Activated CD4-positive, alpha-beta T cell treated with anti-CD3 and anti-CD28 coated beads, Interleukin-2, amount 50 U/mL, for 1 hour (primary cell): Measurements from ENCODE around the gene RANGAP1.
A peak's percentile ranks its signal among the peaks of the same experiment; 100 is the strongest.
"Not testable (repeated sequence)": the region's sequence is repeated elsewhere in the genome, so short reads cannot be mapped to it uniquely, and the experiment has no call there.

Experiments used
- DNase-seq: peaks from one replicate; pipeline ENCODE4 v3.0.0-alpha.2; 2020

RANGAP1 gene

DNA sequence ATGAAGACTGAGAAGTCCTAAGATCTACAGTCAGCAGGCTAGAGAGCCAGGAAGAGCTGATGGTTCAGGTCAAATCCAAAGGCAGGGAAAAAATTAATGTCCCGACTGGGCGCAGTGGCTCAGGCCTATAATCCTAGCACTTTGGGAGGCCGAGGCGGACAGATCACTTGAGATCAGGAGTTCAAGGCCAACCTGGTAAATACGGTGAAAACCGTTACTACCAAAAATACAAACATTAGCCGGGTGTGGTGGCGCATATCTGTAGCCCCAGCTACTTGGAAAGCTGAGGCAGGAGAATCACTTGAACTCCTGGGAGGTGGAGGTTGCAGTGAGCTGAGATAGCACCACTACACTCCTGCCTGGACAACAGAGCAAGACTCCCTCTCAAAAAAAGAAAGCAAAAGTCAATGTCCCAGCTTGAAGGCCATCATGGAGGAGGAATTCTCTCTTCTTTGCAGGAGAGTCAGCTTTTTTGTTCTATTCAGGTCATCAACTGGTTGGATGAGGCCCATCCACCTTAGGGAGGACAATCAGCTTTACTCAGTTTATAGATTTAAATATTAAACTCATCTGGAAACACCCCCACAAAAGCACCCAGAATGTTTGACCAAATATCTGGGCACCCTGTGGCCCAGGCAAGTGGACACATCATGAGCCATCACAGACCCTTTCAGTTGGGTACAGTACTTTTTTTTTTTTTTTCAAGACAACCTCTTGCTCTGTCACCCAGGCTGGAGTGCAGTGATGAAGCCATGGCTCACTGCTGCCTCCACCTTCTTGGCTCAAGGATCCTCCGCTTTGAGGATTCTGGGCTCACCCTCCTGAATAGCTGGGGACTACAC, 11.1 kb upstream of the RANGAP1 start:
- no peak for DNase-seq

DNA sequence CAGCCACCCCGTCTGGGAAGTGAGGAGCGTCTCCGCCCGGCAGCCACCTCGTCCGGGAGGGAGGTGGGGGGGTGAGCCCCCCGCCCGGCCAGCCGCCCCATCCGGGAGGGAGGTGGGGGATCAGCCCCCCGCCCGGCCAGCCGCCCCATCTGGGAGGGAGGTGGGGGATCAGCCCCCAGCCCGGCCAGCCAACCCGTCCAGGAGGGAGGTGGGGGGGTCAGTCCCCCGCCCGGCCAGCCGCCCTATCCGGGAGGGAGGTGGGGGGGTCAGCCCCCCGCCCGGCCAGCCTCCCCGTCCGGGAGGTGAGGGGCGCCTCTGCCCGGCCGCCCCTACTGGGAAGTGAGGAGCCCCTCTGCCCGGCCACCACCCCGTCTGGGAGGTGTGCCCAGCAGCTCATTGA, 8.8 kb upstream of the RANGAP1 start:
- not testable (repeated sequence) for DNase-seq

DNA sequence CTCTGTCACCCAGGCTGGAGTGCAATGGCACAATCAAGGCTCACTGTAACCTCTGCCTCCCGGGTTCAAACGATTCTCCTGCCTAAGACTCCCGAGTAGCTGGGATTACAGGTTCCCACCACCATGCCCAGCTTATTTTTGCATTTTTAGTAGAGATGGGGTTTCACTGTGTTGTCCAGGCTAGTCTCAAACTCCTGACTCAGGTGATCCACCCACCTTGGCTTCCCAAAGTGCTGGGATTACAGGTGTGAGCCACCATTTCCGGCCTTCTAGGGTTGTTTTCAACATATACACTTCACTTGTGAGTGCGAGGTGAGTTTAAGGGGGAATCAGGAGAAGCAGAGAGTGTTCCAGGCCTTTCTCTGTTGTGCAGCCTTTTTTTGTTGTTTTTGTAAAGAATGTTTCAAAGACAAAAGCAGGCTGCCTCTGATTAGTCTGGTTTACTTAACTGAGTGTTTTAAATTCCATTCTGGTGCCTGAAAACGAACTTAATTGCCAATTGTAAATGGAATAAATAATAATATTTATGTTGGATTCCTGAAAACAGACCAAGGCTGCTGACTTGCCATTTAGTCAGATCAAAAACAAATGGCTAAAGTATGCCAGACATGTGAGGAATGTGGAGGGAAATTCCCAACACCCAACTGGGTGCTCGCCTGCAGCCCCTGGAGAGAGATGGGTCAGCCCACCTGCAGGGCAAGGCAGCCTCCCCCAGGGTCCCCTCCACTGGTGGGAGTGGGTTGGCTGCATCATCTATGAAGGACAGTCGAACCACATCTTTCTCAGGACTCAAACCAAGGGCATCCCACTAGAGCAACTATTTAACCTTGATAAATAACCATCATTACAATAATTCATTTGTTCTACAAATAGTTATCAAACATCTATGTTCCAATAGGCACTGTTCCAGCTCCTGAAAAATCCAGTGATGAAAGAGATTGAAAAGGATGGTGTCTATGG, 4.6 kb upstream of the RANGAP1 start:
- DNase-seq, result no peak

DNA sequence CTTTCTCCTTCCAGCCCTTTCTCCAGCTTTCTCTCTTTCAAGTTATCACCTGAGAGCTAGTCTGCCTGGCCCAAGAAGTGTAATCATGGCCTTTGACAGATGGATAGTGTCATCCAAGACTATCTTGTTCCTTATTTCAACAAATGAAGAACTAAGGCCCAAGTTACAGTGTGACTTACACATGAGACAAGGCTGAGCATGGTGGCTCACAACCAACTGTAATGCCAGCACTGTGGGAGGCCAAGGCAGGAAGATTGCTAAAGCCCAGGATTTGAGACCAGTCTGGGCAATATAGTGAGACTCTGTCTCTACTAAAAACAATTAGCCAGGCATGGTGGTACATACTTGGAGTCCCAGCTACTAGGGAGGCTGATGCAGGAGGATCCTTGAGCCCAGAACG, 3.7 kb upstream of the RANGAP1 start:
- DNase-seq, result no peak

DNA sequence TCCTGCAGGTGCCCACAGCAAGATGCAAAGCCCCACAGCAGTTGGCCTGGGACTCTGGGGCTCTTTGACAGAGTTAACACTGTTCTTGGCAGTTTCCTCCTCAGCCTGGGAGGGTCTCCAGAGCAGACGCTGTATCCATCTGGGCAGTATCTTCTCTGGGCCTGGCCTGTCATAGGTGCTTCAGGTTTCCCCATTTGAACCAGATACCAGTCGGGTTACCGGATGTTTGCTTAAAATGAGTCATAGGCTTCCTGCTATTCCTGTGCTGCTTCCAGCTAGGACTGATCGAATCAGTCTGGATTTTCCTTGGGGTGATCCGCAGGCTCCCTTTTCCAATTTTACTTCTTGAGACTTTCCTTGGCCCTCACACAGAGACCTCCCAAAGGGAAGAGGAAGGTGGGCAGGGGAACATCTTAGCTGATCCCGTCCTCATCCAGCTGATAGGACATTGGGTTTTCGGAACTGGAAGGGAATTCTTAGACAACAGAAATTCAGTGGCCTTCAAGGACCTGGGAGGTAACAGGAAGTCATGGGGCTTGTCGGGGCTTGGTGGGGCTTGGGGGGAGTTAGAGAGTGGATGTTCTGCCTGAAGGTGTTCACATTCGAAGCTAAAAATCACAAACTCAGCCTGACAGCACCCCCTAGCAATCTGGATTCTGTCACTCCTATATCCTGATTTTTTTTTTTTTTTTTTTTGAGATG, 2.4 kb upstream of the RANGAP1 start:
- no peak for DNase-seq

DNA sequence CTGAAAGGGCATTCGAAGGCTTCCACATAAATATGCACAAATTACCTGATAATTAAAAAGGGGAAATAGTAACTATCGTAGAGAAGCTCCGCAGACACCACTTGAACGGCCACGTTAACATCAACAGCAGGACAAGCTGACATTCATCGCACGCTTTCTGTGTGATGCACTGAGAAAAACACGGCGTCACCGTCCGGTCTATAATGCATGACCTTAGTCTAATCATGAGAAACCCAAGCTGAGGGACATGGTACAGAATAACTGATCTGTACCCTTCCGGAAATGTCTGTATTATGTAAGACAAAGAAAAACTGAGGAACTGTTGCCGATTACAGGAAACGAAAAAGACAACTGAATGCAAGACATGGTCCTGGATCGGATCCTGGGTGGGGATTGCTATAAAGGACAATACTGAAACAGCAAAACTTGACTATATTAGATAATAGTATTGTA, 678 bp upstream of the RANGAP1 start:
- DNase-seq, result peak; percentile 43

DNA sequence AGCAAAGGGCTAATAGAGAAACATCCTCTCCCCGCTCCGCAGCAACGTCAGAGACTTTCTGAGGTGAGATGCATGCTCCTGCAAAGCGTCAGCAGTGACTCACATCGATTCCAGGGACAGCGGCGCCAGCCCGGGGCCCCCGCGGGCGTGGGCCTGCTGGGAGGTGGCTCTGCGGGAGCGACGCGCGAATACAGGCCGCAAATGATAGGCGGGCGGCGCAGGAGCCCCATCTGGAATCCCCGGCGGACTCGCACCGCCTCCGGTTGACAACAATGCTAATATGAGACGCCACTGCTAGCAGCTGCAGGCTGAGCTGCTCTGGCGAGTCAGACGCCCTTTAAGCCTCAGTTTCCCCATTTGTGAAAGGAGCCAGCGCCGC, 557 bp downstream of the RANGAP1 start:
- DNase-seq, result peak; percentile 82

DNA sequence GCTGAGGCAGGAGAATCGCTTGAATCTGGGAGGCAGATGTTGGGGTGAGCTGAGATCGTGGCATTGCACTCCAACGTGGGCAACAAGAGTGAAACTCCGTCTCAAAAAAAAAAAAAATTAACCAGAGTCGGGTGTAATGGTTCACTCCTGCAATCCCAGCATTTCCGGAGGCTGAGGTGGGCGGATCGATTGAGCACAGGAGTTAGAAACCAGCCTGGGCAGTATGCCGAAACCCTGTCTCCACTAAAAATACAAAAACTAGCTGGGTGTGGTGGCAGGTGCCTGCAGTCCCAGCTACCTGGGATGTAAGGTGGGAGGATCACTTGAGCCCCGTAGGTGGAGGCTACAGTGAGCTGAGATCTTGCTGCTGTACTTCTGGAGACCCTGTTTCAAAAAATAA, 1.5 kb downstream of the RANGAP1 start:
- no peak for DNase-seq

DNA sequence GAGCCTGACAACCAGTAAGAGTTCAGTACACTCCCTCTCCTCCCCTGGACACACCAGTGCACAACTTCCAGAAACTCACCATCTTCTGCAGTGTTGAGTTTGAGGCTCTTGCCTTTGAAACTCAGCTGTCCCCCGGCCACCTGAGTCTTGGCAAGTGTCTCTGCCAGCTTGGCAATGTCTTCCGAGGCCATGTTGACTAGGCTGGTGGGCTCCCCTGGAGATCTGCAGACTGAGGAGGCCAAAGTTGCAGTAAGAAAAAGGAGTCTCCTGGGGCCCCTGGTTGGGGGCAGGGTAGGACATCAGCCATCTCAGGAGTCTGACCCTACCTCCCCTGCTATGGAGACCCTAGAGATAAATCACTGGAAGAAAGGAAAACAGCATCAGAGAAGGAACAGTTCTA, 5.1 kb downstream of the RANGAP1 start:
- DNase-seq, result no peak

DNA sequence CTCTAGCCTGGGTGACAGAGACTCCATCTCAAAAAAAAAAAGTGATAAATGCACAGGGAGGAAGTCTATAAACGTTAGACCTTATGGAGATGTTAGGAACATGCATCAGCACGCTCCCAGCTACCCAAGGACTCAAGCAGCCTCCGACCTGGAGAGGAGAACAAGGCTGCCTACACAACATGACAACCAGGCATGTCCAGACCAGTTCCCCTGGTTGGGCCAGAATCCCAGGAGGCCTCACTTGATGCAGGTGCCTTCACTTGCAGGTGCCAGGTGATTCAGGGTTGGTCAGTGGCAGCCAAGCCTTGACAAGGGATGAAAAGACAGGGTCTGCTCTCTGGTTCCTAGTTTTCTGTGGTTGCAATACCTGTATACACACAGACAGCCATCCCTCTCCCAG, 5.9 kb downstream of the RANGAP1 start:
- DNase-seq, result no peak

DNA sequence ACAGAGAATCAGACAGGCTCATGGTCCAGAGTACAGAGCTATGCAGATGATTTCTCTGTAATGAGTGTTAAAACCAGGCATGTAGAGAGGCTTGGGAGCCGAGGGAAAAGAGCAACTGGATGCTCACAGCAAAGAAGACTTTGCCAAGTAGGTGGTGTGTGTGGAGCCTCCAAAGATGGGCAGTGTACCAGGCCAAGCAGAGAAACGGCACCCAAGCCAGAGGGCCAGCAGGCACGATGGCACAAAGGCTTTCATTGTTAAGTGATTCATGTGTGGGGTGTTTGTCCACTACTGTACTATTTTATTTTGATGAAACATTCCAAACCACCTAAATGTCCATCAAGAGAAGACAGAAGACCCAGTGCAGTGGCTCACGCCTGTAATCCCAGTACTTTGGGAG, 11.1 kb downstream of the RANGAP1 start:
- DNase-seq, result no peak

DNA sequence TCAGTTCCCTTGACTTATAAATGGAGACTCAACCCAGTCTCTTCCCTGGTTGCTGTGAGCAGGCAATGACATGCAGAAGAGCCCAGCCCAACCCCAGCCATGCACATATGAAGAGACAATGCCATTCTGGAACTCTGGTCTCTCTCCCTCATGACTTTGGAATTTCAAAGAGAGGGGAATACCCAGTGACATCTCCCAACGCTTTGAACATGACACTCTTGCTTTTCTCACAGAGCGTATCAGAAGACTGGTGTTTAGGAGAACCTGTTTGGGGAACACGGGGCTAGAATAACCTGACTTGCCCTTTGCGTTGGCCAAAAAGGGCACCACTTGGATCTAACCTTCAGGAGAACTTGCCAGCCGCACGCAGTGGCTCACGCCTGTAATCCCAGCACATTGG, 12.9 kb downstream of the RANGAP1 start:
- no peak for DNase-seq

DNA sequence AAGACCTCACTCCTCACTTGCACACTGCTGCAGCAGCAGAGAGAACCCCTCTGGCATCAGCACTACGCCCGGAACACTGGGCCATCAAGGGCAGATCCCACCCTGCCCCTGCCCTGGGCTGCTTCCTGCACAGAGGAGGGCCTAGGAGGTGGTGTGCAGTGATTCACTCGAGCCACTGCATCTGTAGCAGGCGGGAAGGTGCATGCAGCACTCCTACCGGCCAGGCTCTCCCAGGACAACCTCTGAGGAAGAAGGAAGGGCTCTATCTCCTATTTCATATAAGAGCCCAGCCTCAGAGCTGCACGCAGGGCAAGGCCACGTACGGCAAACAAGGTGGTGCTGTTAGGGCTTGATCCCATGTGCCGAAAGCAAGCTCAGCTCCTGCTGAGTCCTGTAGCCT, 14.2 kb downstream of the RANGAP1 start:
- no peak for DNase-seq

DNA sequence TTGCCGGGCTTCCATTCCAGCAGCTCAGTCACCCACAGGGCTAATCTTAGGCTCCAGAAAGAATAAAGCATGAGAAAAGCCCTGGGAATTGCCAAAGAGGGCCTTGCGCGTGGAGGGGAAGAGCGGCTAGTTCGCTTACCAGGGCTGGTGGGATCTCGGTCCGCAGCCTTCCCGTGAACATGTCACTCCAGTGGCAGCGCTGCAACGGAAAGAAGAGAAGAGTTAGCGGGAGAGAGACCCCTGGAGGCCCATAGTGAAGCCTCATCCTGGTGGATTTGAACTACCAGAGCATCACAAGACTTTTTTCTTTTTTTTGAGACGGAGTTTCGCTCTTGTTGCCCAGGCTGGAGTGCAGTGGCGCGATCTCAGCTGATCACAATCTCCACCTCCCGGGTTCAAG, 18.0 kb downstream of the RANGAP1 start:
- DNase-seq, result no peak

DNA sequence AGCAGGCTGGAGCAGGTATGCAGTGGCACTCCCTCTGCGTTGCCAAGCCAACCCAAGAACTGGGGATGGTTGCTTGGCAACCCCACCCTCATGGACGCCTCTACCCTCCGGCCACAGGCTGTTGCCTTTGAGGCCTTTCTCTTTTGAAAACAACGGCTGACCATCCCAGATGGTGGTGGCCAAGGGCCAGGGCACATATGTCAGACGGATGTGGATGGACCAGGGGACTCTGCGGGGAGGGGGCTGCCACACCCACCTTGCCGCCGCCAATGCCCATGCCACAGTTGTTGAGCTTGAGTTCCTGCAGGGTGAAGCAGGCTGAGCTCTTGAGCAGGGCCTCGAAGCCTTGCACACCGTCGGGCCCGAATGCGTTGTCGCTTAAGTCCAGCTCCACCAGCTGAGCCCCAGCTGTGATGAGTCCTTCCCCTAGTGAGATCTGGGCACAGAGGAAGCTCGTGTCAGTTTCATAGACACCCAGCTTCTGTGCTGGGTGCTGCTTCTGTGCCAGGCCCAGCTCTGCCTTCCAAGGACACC, 21.5 kb downstream of the RANGAP1 start:
- DNase-seq, result no peak

DNA sequence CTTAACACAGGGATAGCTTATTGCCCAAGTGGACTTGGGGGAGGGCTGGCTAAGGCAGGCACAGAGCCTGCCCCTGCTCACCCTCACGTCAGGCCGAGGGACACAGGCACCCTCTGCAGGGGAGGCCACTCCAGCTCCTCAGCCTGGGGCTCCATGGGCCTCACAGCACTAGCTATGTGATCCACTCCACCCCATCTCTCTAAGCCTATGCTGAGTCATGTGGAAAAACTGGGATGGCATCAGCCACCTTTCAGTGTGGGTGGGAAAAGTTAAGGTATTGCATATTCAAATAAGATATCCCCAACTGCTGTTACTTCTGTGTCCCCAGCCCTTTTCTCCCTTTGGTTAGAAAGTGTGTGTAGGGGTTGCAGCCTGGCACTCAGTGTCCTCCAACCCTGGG, 22.3 kb downstream of the RANGAP1 start:
- DNase-seq, result no peak

DNA sequence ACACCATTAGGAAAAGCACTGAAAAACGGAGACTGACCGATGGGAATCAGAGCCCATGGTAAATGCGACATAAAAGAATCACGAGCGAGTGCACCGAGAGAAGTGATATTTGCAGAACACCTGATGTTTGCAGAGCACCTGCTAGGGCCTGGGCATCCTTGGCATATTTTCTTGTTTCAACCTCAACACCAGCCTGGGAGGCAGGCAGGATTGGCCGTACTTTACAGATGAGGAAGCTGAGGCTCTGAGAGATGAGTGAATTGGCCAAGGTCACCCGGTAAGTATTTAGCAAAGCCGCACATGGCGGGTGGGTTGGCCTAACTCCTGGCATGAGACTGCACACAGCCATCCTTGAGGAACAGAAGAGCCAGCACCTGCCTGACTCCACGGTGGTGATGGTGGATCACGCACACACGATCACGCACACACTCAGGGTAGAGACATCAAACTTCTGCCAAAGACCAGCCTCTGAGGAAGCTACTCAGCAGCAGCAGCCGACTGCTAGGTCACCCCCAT, 23.7 kb downstream of the RANGAP1 start:
- no peak for DNase-seq

DNA sequence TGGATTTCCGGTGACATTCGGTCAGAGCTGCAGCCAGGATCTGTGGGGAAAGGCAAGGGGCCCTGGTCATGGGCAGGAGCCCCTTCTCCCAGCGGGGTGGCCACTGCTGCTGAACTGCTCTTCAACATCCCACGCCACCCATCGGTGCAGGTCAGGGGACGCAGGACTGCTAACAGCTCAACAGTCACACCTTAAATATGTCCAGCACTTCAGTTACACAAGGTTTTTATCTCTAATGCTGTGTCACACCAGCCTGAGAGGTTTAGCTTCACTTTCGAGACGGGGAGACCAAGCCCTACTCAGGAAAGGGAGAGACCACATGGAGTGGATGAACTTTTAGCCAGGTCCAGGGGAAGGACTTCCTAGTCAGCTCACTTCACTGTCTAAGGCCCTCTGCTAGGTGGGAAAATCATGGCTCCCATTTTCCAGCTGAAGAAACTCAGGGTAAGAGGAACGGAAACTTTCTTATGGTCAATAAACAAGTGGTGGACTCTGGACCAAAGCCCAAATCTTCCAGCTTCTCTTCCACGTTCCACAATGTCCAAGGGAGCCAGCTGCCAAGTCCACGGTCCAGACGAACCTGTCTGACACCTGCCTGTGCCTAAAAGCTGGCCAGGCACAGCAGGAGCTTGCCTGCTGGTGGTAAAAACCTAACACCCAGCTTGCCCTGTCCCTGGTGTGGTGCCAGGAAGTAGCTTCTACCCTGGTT, 24.3 kb downstream of the RANGAP1 start:
- no peak for DNase-seq

DNA sequence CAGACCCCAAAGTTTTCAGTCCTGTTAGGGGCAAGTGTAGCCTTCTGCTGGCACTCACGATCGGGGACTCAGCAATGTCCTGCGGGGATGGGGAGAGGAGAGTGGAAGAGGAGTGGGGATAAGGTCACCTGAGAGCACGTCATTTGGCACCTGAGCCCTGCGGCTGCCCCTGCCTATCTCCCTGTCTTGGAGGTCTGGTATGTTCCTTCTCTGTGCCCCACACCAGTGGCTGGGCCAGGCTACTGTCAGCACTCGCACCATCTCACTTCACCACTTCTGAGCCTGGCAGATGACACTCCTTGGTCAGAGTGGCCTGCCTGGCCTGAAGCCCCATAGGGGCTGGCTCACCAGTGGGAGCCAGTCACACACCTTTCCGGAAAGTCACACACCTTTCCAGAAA, 25.1 kb downstream of the RANGAP1 start:
- DNase-seq, result no peak

DNA sequence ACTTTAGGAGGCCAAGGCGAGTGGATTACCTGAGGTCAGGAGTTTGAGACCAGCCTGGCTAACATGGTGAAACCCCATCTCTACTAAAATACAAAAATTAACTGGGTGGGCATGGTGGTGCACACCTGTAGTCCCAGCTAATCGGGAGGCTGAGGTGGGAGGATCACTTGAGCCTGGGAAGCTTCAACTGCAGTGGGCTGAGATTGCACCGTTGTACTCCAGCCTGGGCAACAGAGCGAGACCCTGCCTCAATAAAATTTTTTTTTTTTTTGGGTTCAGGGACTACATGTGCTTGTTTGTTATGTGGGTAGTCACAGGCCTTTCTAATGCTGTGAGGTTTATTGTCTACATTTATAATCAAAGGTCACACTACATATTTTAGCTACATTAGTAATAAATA, 26.2 kb downstream of the RANGAP1 start:
- not testable (repeated sequence) for DNase-seq

DNA sequence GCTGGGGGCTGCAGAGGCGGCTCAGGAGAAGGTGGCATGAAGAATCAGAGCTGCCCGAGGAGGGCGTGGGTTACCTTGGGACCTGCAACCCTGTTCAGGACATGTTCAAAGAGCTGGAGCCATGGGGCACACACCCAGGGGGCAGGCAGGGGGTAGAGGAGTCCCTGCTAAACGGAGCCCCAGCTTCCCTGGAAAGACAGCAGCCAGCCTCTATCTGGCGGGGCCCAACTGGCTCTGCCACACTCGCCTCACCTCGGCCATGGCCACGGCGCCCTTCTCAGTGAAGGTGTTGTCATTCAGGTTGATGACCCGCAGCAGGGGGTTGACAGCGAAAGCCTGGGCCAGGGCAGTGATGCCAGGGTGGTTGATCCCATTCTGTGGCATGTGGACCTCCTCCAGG, 28.3 kb downstream of the RANGAP1 start:
- no peak for DNase-seq
